Naive thymus-derived CD4-positive, alpha-beta T cell (primary cell): ENCODE results near the gene BAIAP3. TPM values are rescaled to one million over a fixed set of nuclear protein-coding genes. Genes with fewer than 3 reads are reported as not detected.
"Not testable (repeated sequence)": the region's sequence is repeated elsewhere in the genome, so short reads cannot be mapped to it uniquely, and the experiment has no call there.

Source experiments
- ATAC-seq: fragments of 150-1000 bp; cut with Tn5 transposase; 2 replicates; pipeline ENCODE4 v1.10.0; 2021; ENCODE audit warnings: mild to moderate bottlenecking, moderate library complexity
- CTCF ChIA-PET: fragments of 350-600 bp; sonication (Branson Sonifier 250); formaldehyde crosslinking; loops from one replicate; lab custom pipeline; 2021; ENCODE audit warnings: antibody characterized with exemption; lab: Charles Lee
- POLR2A ChIA-PET: fragments of 350-600 bp; sonication (Branson Sonifier 250); formaldehyde crosslinking; loops from one replicate; lab custom pipeline; 2021; ENCODE audit warnings: antibody characterized with exemption, inconsistent platforms; lab: Charles Lee
- DNase-seq, 9 donors: peaks; one replicate each; pipeline versions ENCODE4 v3.0.0 to v3.0.0-alpha.2; 2020 to 2022; ENCODE audit warnings: mixed read lengths in 1 of 9
- H3K27ac ChIP-seq: one replicate; pipeline ENCODE4 v1.7.0; 2013; ENCODE audit warnings: mild to moderate bottlenecking, low read depth, low read length, moderate library complexity
- H3K27me3 ChIP-seq, 2 donors: one replicate each; pipeline ENCODE4 v1.7.0; 2013; ENCODE audit warnings: low read length in 2 of 2, mild to moderate bottlenecking in 2 of 2, moderate library complexity in 2 of 2; ENCODE audit not compliant: control insufficient read depth in 2 of 2, insufficient read depth in 2 of 2
- H3K36me3 ChIP-seq, 3 experiments: 1 replicate in 2 of 3; 2 replicates in 1 of 3; pipeline ENCODE4 v1.7.0; 2013; ENCODE audit warnings: low read length in 3 of 3, mild to moderate bottlenecking in 3 of 3, moderate library complexity in 1 of 3; ENCODE audit not compliant: insufficient read depth in 3 of 3, control insufficient read depth in 2 of 3
- H3K4me1 ChIP-seq, 2 donors: one replicate each; pipeline ENCODE4 v1.7.0; 2013; ENCODE audit warnings: low read length in 2 of 2, mild to moderate bottlenecking in 2 of 2, moderate library complexity in 1 of 2; ENCODE audit not compliant: control insufficient read depth in 2 of 2, insufficient read depth in 2 of 2
- H3K4me3 ChIP-seq: 2 replicates; pipeline ENCODE4 v1.7.0; 2013; ENCODE audit warnings: mild to moderate bottlenecking, low read length
- H3K9me3 ChIP-seq, 3 experiments: 1 replicate in 2 of 3; 2 replicates in 1 of 3; pipeline ENCODE4 v1.7.0; 2013; ENCODE audit warnings: low read length in 3 of 3; ENCODE audit not compliant: control insufficient read depth in 2 of 3
- H3K27ac Mint-ChIP-seq, 9 donors: one replicate each; pipeline ENCODE4 v1.8.0; 2020 to 2022; ENCODE audit warnings: mixed read lengths in 9 of 9, mild to moderate bottlenecking in 8 of 9, moderate library complexity in 5 of 9, inconsistent platforms in 2 of 9
- H3K27me3 Mint-ChIP-seq, 5 donors: one replicate each; pipeline ENCODE4 v1.8.0; 2021 to 2022; ENCODE audit warnings: mixed read lengths in 5 of 5, mild to moderate bottlenecking in 1 of 5
- H3K36me3 Mint-ChIP-seq, 5 donors: one replicate each; pipeline ENCODE4 v1.8.0; 2020 to 2022; ENCODE audit warnings: mixed read lengths in 5 of 5, mild to moderate bottlenecking in 3 of 5, inconsistent platforms in 1 of 5
- H3K4me1 Mint-ChIP-seq, 7 donors: one replicate each; pipeline ENCODE4 v1.8.0; 2020 to 2022; ENCODE audit warnings: mixed read lengths in 7 of 7, mild to moderate bottlenecking in 3 of 7, inconsistent platforms in 1 of 7
- H3K4me3 Mint-ChIP-seq, 10 donors: one replicate each; pipeline ENCODE4 v1.8.0; 2020 to 2022; ENCODE audit warnings: mild to moderate bottlenecking in 10 of 10, mixed read lengths in 10 of 10, moderate library complexity in 6 of 10, inconsistent platforms in 2 of 10
- H3K9me3 Mint-ChIP-seq, 11 donors: one replicate each; pipeline ENCODE4 v1.8.0; 2020 to 2022; ENCODE audit warnings: mixed read lengths in 11 of 11, mild to moderate bottlenecking in 4 of 11, inconsistent platforms in 1 of 11, moderate library complexity in 1 of 11
- intact Hi-C, 2 donors: fragments of 100-400 bp; cut with micrococcal nuclease; formaldehyde crosslinking; loops; one replicate each; pipeline ENCODE4 v1.15.1; 2023
- polyA plus RNA-seq, 2 donors: library from polyadenylated mRNA; unstranded; fragments of 300-500 nt; fragmentation: Illumina TruSeq; gene quantifications; one replicate each; pipeline ENCODE4 v1.2.3, GENCODE V29; 2021
- total RNA-seq, 6 experiments: library from RNA in 5 of 6; stranded (reverse) in 5 of 6; gene quantifications; 1 replicate in 5 of 6; 2 replicates in 1 of 6; pipeline ENCODE4 v1.2.3 and lab custom pipeline; 2021 to 2026

The BAIAP3 gene
- total and polyA plus RNA-seq, 7 experiments from 2014 or later, result 0.20 to 7.5 (median 1.1) TPM

- H3K9me3 Mint-ChIP-seq, ATAC-seq, H3K4me1 Mint-ChIP-seq, H3K27ac Mint-ChIP-seq, intact Hi-C loops, H3K9me3 ChIP-seq, CTCF ChIA-PET, H3K27me3 ChIP-seq, H3K4me3 Mint-ChIP-seq, H3K4me1 ChIP-seq, H3K36me3 ChIP-seq, H3K4me3 ChIP-seq, H3K27ac ChIP-seq, H3K36me3 Mint-ChIP-seq, POLR2A ChIA-PET, DNase-seq: not testable (repeated sequence)
- H3K27me3 Mint-ChIP-seq, result peaks cover 29 to 51% (median 37%) of the 10 kb centered on the region in 5 donors
These were observed 40.6 kb upstream of the BAIAP3 start for GRCh38 chr16:1292808-1293207.

- H3K4me1 ChIP-seq, result no peaks in the 10 kb centered on the region
- DNase-seq (no peak), ATAC-seq (no peak)
- intact Hi-C loops, result no loop called here
- Mint-ChIP-seq H3K9me3 (peaks cover 0 to 2% (median 0%) of the 10 kb centered on the region in 11 donors), H3K27me3 (peaks cover 24 to 54% (median 33%) of the 10 kb centered on the region in 5 donors), H3K4me3 (no peak overlapping the region), H3K27ac (peak overlapping the region in 2 of 9 donors; percentile 10 to 32), H3K4me1 (peaks cover 0 to 8% (median 5%) of the 10 kb centered on the region in 7 donors), H3K36me3 (no peaks in the 10 kb centered on the region)
- ChIA-PET CTCF (interaction anchor here (0.7 kb wide), 1 partner anchor 777 kb away, joined by 3 read pairs; no protein-coding TSS in a partner anchor), POLR2A (no interaction called here)
- no peak overlapping the region for H3K4me3 ChIP-seq
- H3K36me3 ChIP-seq, result no peaks in the 10 kb centered on the region
- no peaks in the 10 kb centered on the region for H3K27me3 ChIP-seq
- H3K9me3 ChIP-seq, result no peaks in the 10 kb centered on the region
- no peak overlapping the region for H3K27ac ChIP-seq
These were observed 39.4 kb upstream of the BAIAP3 start for GRCh38 chr16:1293921-1294656.

GRCh38 chr16:1295465-1295864 lies 38.0 kb upstream of the BAIAP3 start:
- Mint-ChIP-seq H3K9me3 (no peaks in the 10 kb centered on the region), H3K36me3 (no peaks in the 10 kb centered on the region), H3K27me3 (peaks cover 29 to 50% (median 30%) of the 10 kb centered on the region in 5 donors), H3K27ac (no peak overlapping the region), H3K4me1 (peaks cover 0 to 5% (median 0%) of the 10 kb centered on the region in 7 donors), H3K4me3 (no peak overlapping the region)
- ChIA-PET CTCF (no interaction called here), POLR2A (no interaction called here)
- Histone ChIP-seq H3K27ac (no peak overlapping the region), H3K9me3 (no peaks in the 10 kb centered on the region), H3K27me3 (no peaks in the 10 kb centered on the region), H3K4me1 (peaks cover 0 to under 1% of the 10 kb centered on the region in 2 donors), H3K36me3 (no peaks in the 10 kb centered on the region), H3K4me3 (no peak overlapping the region)
- ATAC-seq (no peak), DNase-seq (no peak)
- intact Hi-C loops, result no loop called here

GRCh38 chr16:1296688-1297017 lies 36.8 kb upstream of the BAIAP3 start:
- intact Hi-C loops, H3K4me3 ChIP-seq, POLR2A ChIA-PET, H3K27ac ChIP-seq, H3K4me1 ChIP-seq, H3K36me3 Mint-ChIP-seq, H3K27me3 ChIP-seq, H3K4me3 Mint-ChIP-seq, H3K9me3 ChIP-seq, H3K9me3 Mint-ChIP-seq, CTCF ChIA-PET, H3K4me1 Mint-ChIP-seq, H3K36me3 ChIP-seq, ATAC-seq, DNase-seq: not testable (repeated sequence)
- H3K27ac Mint-ChIP-seq, result peak overlapping the region in 1 of 9 donors; percentile 15
- H3K27me3 Mint-ChIP-seq, result peaks cover 23 to 44% (median 27%) of the 10 kb centered on the region in 5 donors

GRCh38 chr16:1297018-1297696 lies 36.3 kb upstream of the BAIAP3 start:
- no peak for ATAC-seq
- Mint-ChIP-seq H3K4me3 (peak overlapping the region in 1 of 10 donors; percentile 5), H3K4me1 (peaks cover 0 to 10% (median 3%) of the 10 kb centered on the region in 7 donors), H3K27me3 (peaks cover 18 to 39% (median 23%) of the 10 kb centered on the region in 5 donors), H3K27ac (peak overlapping the region in 1 of 9 donors; percentile 15), H3K9me3 (no peaks in the 10 kb centered on the region), H3K36me3 (no peaks in the 10 kb centered on the region)
- Histone ChIP-seq H3K27ac (no peak overlapping the region), H3K9me3 (no peaks in the 10 kb centered on the region), H3K36me3 (no peaks in the 10 kb centered on the region), H3K4me1 (peaks cover 0 to 4% of the 10 kb centered on the region in 2 donors), H3K27me3 (no peaks in the 10 kb centered on the region), H3K4me3 (no peak overlapping the region)
- intact Hi-C loops, result no loop called here
- ChIA-PET POLR2A (no interaction called here), CTCF (no interaction called here)
- DNase-seq, result no peak

- Mint-ChIP-seq H3K27me3 (peaks cover 13 to 30% (median 19%) of the 10 kb centered on the region in 5 donors), H3K4me3 (no peak overlapping the region), H3K9me3 (no peaks in the 10 kb centered on the region), H3K4me1 (peaks cover 0 to 10% (median 3%) of the 10 kb centered on the region in 7 donors), H3K27ac (peak overlapping the region in 1 of 9 donors; percentile 13), H3K36me3 (no peaks in the 10 kb centered on the region)
- no peaks in the 10 kb centered on the region for H3K36me3 ChIP-seq
- H3K9me3 ChIP-seq, result no peaks in the 10 kb centered on the region
- ChIA-PET CTCF (no interaction called here), POLR2A (no interaction called here)
- peaks cover 0 to 5% of the 10 kb centered on the region in 2 donors for H3K4me1 ChIP-seq
- H3K27ac ChIP-seq, result no peak overlapping the region
- ATAC-seq (no peak), DNase-seq (no peak)
- H3K27me3 ChIP-seq, result no peaks in the 10 kb centered on the region
- H3K4me3 ChIP-seq, result no peak overlapping the region
- intact Hi-C loops, result no loop called here
These were observed 35.0 kb upstream of the BAIAP3 start for GRCh38 chr16:1298406-1298805.
